Right cardiac atrium (tissue), 5 donors: Measurements from ENCODE around the gene SLC2A9. TPM values are rescaled to one million over a fixed set of nuclear protein-coding genes. Genes with fewer than 3 reads are reported as not detected.

ENCODE experiments used
- ATAC-seq, 2 donors: fragments of 200-7000 bp; cut with Tn5 transposase; one replicate each; pipeline versions ENCODE4 v1.8.0 to v1.9.1; 2020; ENCODE audit warnings: moderate library complexity in 2 of 2, mild to moderate bottlenecking in 1 of 2
- DNase-seq, 3 donors: peaks; one replicate each; pipeline ENCODE4 v3.0.0-alpha.2; 2020
- H3K27ac ChIP-seq: one replicate; pipeline ENCODE4 v1.5.1; 2013; ENCODE audit warnings: mild to moderate bottlenecking, low read length, control low read depth, moderate library complexity
- H3K27me3 ChIP-seq: one replicate; pipeline ENCODE4 v1.6.1; 2013; ENCODE audit not compliant: control insufficient read depth, insufficient read depth
- H3K4me1 ChIP-seq: one replicate; pipeline ENCODE4 v1.6.1; 2013; ENCODE audit warnings: low read length; ENCODE audit not compliant: control insufficient read depth, insufficient read depth
- H3K4me3 ChIP-seq: one replicate; pipeline ENCODE4 v1.5.1; 2013; ENCODE audit warnings: low read length, control low read depth
- H3K9me3 ChIP-seq: one replicate; pipeline ENCODE4 v1.6.1; 2013; ENCODE audit warnings: low read length; ENCODE audit not compliant: control insufficient read depth
- WGBS: extraction: QIAGEN DNeasy Blood & Tissue Kit; methylation state at CpG from one replicate; pipeline ENCODE4 v1.1.7; 2013; 5-methylcytosine and 5-hydroxymethylcytosine counted together
- intact Hi-C, 4 donors: fragments of 100-400 bp; cut with DNase I; formaldehyde crosslinking; loops; one replicate each; pipeline versions ENCODE4 v1.11.0 to v1.14.0; 2022 to 2023
- polyA plus RNA-seq: library from polyadenylated mRNA; stranded (reverse); fragments of 200-250 nt; gene quantifications from one replicate; pipeline ENCODE4 v1.2.3, GENCODE V29; 2013
- total RNA-seq, 4 donors: library from RNA; stranded (reverse); fragmentation: NEBNext Ultra II Directional; extraction: Animal tissue kit (Norgen Biotek cat#: 25700); gene quantifications; one replicate each; pipeline ENCODE4 v1.2.1, GENCODE V29; 2021
- donor health status: healthy with polysubstance abuse.
- donor health status: DM: no; HTN: yes; CAD: no.
- donor health status: DM: no; HTN: no; CAD: no.
- donor health status: DM: no; HTN: yes; CAD: no; lungs with severe emphysema.
- donor health status: DM: yes; HTN: yes; CAD: no.

The SLC2A9 gene
- total and polyA plus RNA-seq, 5 donors: 5.1 to 18.7 (median 13.1) TPM

DNA sequence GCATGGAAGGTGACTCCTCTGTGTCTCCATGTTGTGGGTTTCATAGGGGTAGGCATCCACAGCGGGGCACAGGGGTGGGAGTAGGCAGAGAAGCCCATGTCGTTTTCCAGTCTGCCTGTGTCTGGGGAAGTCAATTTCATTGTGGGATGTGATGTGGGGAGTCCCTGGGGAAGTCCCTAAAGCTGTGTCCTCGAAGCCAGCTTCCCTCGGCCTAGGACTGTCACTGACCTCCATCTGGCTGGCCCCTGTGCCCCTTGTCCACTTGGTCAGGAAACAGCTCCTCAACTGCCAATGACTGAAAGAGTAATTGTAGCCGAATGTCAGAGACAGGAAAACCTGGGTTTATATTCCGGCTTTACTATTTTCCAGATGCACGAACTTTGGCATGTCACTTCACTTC, 130.2 kb downstream of the SLC2A9 start:
- ATAC-seq (no peak), DNase-seq (no peak)
- 70% methylated on average over 7 of the region's 7 CpGs for WGBS
- H3K27me3 ChIP-seq: no peaks in the 10 kb centered on the region
- H3K4me3 ChIP-seq: no peak overlapping the region
- H3K9me3 ChIP-seq: no peaks in the 10 kb centered on the region
- no peak overlapping the region for H3K27ac ChIP-seq
- H3K4me1 ChIP-seq: peaks cover 3% of the 10 kb centered on the region
- intact Hi-C loops: loop anchor here (10.0 kb wide), 2 partner anchors 124 to 126 kb away; no protein-coding TSS in a partner anchor

- intact Hi-C loops: no loop called here
- 73% methylated on average over 4 of the region's 4 CpGs for WGBS
- ATAC-seq (peak in 1 of 2 donors; percentile 46), DNase-seq (no peak)
- Histone ChIP-seq H3K9me3 (no peaks in the 10 kb centered on the region), H3K4me1 (peaks cover 3% of the 10 kb centered on the region), H3K27me3 (no peaks in the 10 kb centered on the region), H3K27ac (no peak overlapping the region), H3K4me3 (no peak overlapping the region)
Measured at GRCh38 chr4:9889306-9889705, 132.0 kb downstream of the SLC2A9 start.

GRCh38 chr4:9885958-9886357, 135.3 kb downstream of the SLC2A9 start:
- WGBS: 94% methylated on average over 5 of the region's 5 CpGs
- Histone ChIP-seq H3K9me3 (no peaks in the 10 kb centered on the region), H3K4me1 (peaks cover 5% of the 10 kb centered on the region), H3K27me3 (no peaks in the 10 kb centered on the region), H3K4me3 (no peak overlapping the region), H3K27ac (no peak overlapping the region)
- no peak for ATAC-seq
- intact Hi-C loops: no loop called here
- DNase-seq: no peak

- intact Hi-C loops: no loop called here
- H3K27ac ChIP-seq: peak overlapping the region; percentile 39
- H3K27me3 ChIP-seq: no peaks in the 10 kb centered on the region
- peaks cover 7% of the 10 kb centered on the region for H3K4me1 ChIP-seq
- ATAC-seq (peak; percentile 80 to 83), DNase-seq (peak in 2 of 3 donors; percentile 29 to 63)
- H3K9me3 ChIP-seq: no peaks in the 10 kb centered on the region
- no peak overlapping the region for H3K4me3 ChIP-seq
- 30% methylated on average over 6 of the region's 6 CpGs for WGBS
Measured at GRCh38 chr4:9880406-9881197, 140.7 kb downstream of the SLC2A9 start.

GRCh38 chr4:9877123-9877522, 144.2 kb downstream of the SLC2A9 start:
- Histone ChIP-seq H3K27ac (no peak overlapping the region), H3K9me3 (no peaks in the 10 kb centered on the region), H3K4me1 (peaks cover 7% of the 10 kb centered on the region), H3K4me3 (no peak overlapping the region), H3K27me3 (no peaks in the 10 kb centered on the region)
- ATAC-seq (no peak), DNase-seq (no peak)
- intact Hi-C loops: no loop called here
- 83% methylated on average over 3 of the region's 3 CpGs for WGBS

- H3K27me3 ChIP-seq: no peaks in the 10 kb centered on the region
- H3K27ac ChIP-seq: no peak overlapping the region
- H3K9me3 ChIP-seq: no peaks in the 10 kb centered on the region
- no peak for DNase-seq
- H3K4me1 ChIP-seq: peaks cover 3% of the 10 kb centered on the region
- no peak for ATAC-seq
- WGBS: 96% methylated on average over 1 of the region's 1 CpG
- no peak overlapping the region for H3K4me3 ChIP-seq
- intact Hi-C loops: no loop called here
Measured at GRCh38 chr4:9875516-9875915, 145.8 kb downstream of the SLC2A9 start.

DNA sequence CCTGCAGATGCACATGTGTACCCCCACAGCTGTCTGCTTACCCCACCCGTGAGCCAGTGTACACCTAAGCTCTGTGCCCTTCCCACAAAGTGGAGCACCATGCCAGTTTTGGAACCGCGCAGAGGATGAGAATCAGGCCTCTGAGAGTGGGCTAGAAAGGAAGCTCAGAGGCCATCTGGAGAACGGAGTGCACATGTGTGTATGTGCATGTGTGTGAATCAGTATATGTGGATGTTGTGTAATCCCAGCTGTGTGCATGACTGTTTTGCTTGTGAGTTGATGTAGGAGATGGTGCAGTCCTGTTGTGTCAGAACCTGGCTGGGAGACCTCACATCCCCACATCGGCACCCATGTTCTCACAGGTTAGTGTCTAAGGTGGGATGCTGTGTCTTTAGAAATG, 146.9 kb downstream of the SLC2A9 start:
- no peaks in the 10 kb centered on the region for H3K9me3 ChIP-seq
- ATAC-seq (no peak), DNase-seq (no peak)
- intact Hi-C loops: no loop called here
- no peak overlapping the region for H3K27ac ChIP-seq
- H3K27me3 ChIP-seq: no peaks in the 10 kb centered on the region
- peaks cover 2% of the 10 kb centered on the region for H3K4me1 ChIP-seq
- WGBS: 95% methylated on average over 5 of the region's 5 CpGs
- H3K4me3 ChIP-seq: no peak overlapping the region

- peak; percentile 29 to 57 for ATAC-seq
- no peak for DNase-seq
- Histone ChIP-seq H3K27ac (no peak overlapping the region), H3K4me3 (no peak overlapping the region), H3K9me3 (no peaks in the 10 kb centered on the region), H3K4me1 (peaks cover 2% of the 10 kb centered on the region), H3K27me3 (no peaks in the 10 kb centered on the region)
- intact Hi-C loops: no loop called here
- WGBS: 40% methylated on average over 10 of the region's 10 CpGs
Measured at GRCh38 chr4:9870165-9870790, 151.0 kb downstream of the SLC2A9 start.

DNA sequence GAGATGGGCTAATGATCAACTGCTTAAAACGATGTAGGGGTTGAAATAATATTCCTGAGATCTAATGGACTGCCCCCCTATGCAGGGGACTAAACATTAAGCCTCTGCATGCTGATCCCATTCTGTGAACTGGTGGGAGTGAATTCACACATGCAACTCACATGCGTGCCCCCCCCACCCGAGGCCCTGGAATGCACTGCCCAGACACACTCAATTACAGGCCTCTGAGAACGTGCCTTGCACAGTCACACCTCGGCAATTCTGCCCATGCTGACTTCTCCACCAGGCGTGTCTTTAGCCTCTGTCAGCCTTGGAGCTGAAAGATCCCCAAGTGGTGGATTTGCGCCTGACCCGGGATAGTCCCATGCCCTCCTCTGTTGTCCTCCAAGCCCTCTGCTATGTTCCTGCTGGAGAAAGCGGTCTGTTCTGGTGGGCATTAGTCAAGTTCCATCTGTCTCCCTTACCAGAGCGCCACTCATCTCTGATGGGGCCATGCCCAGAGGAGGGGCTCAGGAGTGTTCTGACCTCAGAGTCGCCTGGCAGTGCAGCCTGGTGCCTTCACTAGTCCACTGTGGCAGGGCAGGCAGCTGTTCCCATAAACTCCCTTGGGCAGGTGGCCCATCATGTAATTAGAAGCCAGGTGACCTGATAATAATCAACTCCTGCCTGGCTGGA, 153.4 kb downstream of the SLC2A9 start:
- no peak for ATAC-seq
- no peak overlapping the region for H3K4me3 ChIP-seq

DNA sequence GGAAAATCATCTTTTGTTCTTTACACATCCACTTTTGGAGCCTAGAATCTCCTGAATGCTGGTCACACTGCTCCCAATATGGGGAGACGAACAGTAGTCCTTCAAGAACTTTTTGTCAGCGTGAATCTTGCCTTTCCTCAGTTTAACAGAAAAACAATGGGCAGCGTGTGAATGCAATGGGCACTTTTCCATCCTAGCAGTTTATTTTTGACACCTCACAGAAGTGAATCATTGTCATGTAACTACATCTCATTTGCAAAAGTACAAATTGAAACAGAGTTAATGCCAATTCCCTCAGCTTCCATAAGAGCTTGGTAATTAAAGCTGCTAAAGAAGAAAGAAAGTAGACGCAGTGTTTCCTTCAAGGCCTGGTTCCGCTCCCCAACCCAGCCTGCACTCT, 154.4 kb downstream of the SLC2A9 start:
- 94% methylated on average over 5 of the region's 5 CpGs for WGBS
- intact Hi-C loops: no loop called here
- H3K4me3 ChIP-seq: no peak overlapping the region
- no peaks in the 10 kb centered on the region for H3K27me3 ChIP-seq
- no peaks in the 10 kb centered on the region for H3K9me3 ChIP-seq
- ATAC-seq: no peak
- no peak overlapping the region for H3K27ac ChIP-seq
- H3K4me1 ChIP-seq: peaks cover 2% of the 10 kb centered on the region
- DNase-seq: no peak

More for the DNA sequence above, 153.4 kb downstream of the SLC2A9 start:
- Histone ChIP-seq H3K9me3 (no peaks in the 10 kb centered on the region), H3K27ac (no peak overlapping the region), H3K4me1 (peaks cover 2% of the 10 kb centered on the region), H3K27me3 (no peaks in the 10 kb centered on the region)
- intact Hi-C loops: no loop called here
- no peak for DNase-seq
- WGBS: 90% methylated on average over 11 of the region's 11 CpGs

GRCh38 chr4:9861561-9861960, 159.7 kb downstream of the SLC2A9 start:
- no peaks in the 10 kb centered on the region for H3K4me1 ChIP-seq
- intact Hi-C loops: no loop called here
- H3K27me3 ChIP-seq: no peaks in the 10 kb centered on the region
- H3K9me3 ChIP-seq: no peaks in the 10 kb centered on the region
- no peak overlapping the region for H3K4me3 ChIP-seq
- ATAC-seq: no peak
- no peak for DNase-seq
- H3K27ac ChIP-seq: no peak overlapping the region
- WGBS: 92% methylated on average over 3 of the region's 3 CpGs
